OCI-LY7 (cell line): ENCODE measurements around the gene NMRAL1. TPM values are rescaled to one million over a fixed set of nuclear protein-coding genes. Genes with fewer than 3 reads are reported as not detected.

Source experiments
- BruUV-seq: library from RNA; stranded (reverse); fragments of 400-500 nt; replicated peaks from 2 replicates; lab custom pipeline; 2021; lab: Mats Ljungman, UMichigan
- CTCF ChIA-PET: fragments of 300-600 bp; sonication (Branson Sonifier 250); formaldehyde crosslinking; loops from one replicate; lab custom pipeline; 2022; ENCODE audit warnings: antibody characterized with exemption; ENCODE audit not compliant: unreplicated experiment; lab: Charles Lee
- POLR2A ChIA-PET: fragments of 300-600 bp; sonication (Branson Sonifier 250); formaldehyde crosslinking; loops from one replicate; lab custom pipeline; 2022; ENCODE audit warnings: antibody characterized with exemption; lab: Charles Lee
- DNase-seq: peaks from one replicate; pipeline ENCODE4 v3.0.0-alpha.2; 2015; ENCODE audit warnings: low spot score
- H2AFZ ChIP-seq: fragments of 200-600 bp; sonication (generic), shearing (Covaris generic); 2 replicates; pipeline ENCODE4 v1.6.1; 2014; ENCODE audit warnings: mild to moderate bottlenecking, antibody characterized with exemption, low read length, moderate library complexity
- H3K27ac ChIP-seq: fragments of 200-600 bp; sonication (generic); 2 replicates; pipeline ENCODE4 v1.5.1; 2014; ENCODE audit warnings: mixed run types, low read depth, mild to moderate bottlenecking, moderate library complexity, low read length, inconsistent platforms; ENCODE audit not compliant: poor library complexity, severe bottlenecking
- H3K36me3 ChIP-seq: fragments of 200-600 bp; sonication (generic); 2 replicates; pipeline ENCODE4 v1.6.1; 2014; ENCODE audit warnings: mild to moderate bottlenecking, antibody characterized with exemption, low read length, moderate library complexity, mixed read lengths; ENCODE audit not compliant: insufficient read depth
- H3K4me1 ChIP-seq: fragments of 200-600 bp; sonication (generic); 2 replicates; pipeline ENCODE4 v1.5.1; 2014; ENCODE audit warnings: mild to moderate bottlenecking, low read length; ENCODE audit not compliant: insufficient read depth, poor library complexity, severe bottlenecking
- H3K4me2 ChIP-seq: fragments of 200-600 bp; sonication (generic); 2 replicates; pipeline ENCODE4 v1.6.1; 2014; ENCODE audit warnings: mild to moderate bottlenecking, low read length
- H3K4me3 ChIP-seq: fragments of 200-600 bp; sonication (generic); 2 replicates; pipeline ENCODE4 v1.5.1; 2014; ENCODE audit warnings: mild to moderate bottlenecking, low read depth, low read length; ENCODE audit not compliant: poor library complexity, severe bottlenecking
- H3K79me2 ChIP-seq: fragments of 200-600 bp; sonication (generic); 2 replicates; pipeline ENCODE4 v1.6.1; 2016; ENCODE audit warnings: low read depth, mild to moderate bottlenecking, low read length, moderate library complexity, mixed read lengths; ENCODE audit not compliant: insufficient read depth
- H3K9me2 ChIP-seq: fragments of 200-600 bp; sonication (generic); 2 replicates; pipeline ENCODE4 v1.6.1; 2016; ENCODE audit warnings: mild to moderate bottlenecking, low read length, mixed read lengths; ENCODE audit not compliant: insufficient read depth
- H3K9me3 ChIP-seq: fragments of 200-600 bp; sonication (generic); 2 replicates; pipeline ENCODE4 v1.6.1; 2014; ENCODE audit warnings: mild to moderate bottlenecking, mixed run types, low read length, mixed read lengths
- H4K20me1 ChIP-seq: fragments of 200-600 bp; sonication (generic); 2 replicates; pipeline ENCODE4 v1.6.1; 2014; ENCODE audit warnings: mild to moderate bottlenecking, antibody characterized with exemption, low read length, moderate library complexity, mixed read lengths; ENCODE audit not compliant: insufficient read depth
- EZH2phosphoT487 ChIP-seq: fragments of 200-600 bp; sonication (generic); IDR thresholded peaks from 2 replicates; pipeline ENCODE4 v1.6.1; 2018; ENCODE audit warnings: low read depth, borderline replicate concordance, mild to moderate bottlenecking, mixed run types, antibody characterized with exemption, low read length, moderate library complexity, mixed read lengths
- intact Hi-C: fragments of 100-400 bp; cut with micrococcal nuclease; formaldehyde crosslinking; loops from one replicate; pipeline ENCODE4 v1.10.0; 2022; ENCODE audit not compliant: unreplicated experiment
- total RNA-seq, 2 experiments: library from RNA; depleted of rRNA in 1 of 2; stranded (reverse); fragments of >200 nt in 1 of 2; shearing (Covaris generic) in 1 of 2; gene quantifications; 2 replicates each; pipeline ENCODE4 v1.2.3, GENCODE V29; 2014 to 2022
- TF ChIP-seq, protein P1 (sequence below): fragments of 200-600 bp; sonication (generic); conservative IDR thresholded peaks from 2 replicates; pipeline ENCODE4 v1.5.1; 2014; ENCODE audit warnings: mild to moderate bottlenecking, antibody characterized with exemption, low read length, moderate library complexity, mixed read lengths

NMRAL1 gene
- total RNA-seq, 2 experiments from 2014 or later, result 92.8 to 139 TPM

DNA sequence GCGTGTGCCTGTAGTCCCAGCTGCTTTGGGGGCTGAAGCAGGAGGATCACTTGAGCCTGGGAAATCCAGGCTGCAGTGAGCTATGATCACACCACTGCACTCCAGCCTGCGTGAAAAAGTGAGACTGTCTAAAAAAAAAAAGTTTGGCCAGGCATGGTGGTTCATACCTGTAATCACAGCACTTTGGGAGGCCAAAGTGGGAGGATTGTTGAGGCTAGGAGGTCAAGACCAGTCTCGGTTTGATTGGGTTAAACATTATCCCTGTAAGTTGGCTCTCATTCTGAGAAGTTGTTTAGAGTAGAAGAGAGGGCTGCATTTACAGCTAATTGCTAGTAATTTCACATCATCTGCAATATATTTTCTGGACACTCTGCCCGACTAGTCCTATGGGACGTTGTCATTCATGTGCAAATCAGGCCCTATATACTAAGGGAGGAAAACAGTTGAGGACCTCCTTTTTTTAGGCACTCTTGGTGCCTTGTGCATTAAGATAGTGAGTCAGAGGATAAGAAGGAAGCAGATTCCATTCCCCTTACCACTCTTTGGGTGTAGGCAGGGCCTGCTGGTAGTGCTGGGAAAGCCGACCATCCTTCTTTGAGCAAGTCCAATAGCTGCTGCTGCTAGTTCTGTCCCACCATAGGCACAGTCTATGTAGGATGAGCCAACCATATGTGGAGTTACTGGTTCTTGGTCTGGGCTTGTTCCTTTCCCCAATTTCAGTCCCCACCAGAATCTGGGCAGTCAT, 20.5 kb upstream of the NMRAL1 start:
- Histone ChIP-seq H4K20me1 (no peaks in the 10 kb centered on the region), H3K79me2 (no peaks in the 10 kb centered on the region; the same call in 1 of the 2 replicates), H3K27ac (no peak overlapping the region), H3K36me3 (peaks cover 46% of the 10 kb centered on the region), H3K4me3 (no peak overlapping the region), H3K4me2 (no peak overlapping the region), H2AFZ (no peak overlapping the region), H3K4me1 (no peaks in the 10 kb centered on the region), H3K9me2 (no peaks in the 10 kb centered on the region), H3K9me3 (no peaks in the 10 kb centered on the region)
- POLR2A ChIA-PET, result interaction anchor here (0.6 kb wide), 1 partner anchor 135 kb away, joined by 5 read pairs; no protein-coding TSS in a partner anchor
- no TSS peak for BruUV-seq
- intact Hi-C loops, result no loop called here
- TF ChIP-seq, protein P1, sequence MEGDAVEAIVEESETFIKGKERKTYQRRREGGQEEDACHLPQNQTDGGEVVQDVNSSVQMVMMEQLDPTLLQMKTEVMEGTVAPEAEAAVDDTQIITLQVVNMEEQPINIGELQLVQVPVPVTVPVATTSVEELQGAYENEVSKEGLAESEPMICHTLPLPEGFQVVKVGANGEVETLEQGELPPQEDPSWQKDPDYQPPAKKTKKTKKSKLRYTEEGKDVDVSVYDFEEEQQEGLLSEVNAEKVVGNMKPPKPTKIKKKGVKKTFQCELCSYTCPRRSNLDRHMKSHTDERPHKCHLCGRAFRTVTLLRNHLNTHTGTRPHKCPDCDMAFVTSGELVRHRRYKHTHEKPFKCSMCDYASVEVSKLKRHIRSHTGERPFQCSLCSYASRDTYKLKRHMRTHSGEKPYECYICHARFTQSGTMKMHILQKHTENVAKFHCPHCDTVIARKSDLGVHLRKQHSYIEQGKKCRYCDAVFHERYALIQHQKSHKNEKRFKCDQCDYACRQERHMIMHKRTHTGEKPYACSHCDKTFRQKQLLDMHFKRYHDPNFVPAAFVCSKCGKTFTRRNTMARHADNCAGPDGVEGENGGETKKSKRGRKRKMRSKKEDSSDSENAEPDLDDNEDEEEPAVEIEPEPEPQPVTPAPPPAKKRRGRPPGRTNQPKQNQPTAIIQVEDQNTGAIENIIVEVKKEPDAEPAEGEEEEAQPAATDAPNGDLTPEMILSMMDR, result no peak
- no peak for TF ChIP-seq EZH2phosphoT487
- DNase-seq, result no peak
- CTCF ChIA-PET, result no interaction called here

- ChIA-PET POLR2A (interaction anchor here (0.6 kb wide), 1 partner anchor 501 kb away, joined by 6 read pairs; no protein-coding TSS in a partner anchor), CTCF (no interaction called here)
- Histone ChIP-seq H3K27ac (no peak overlapping the region), H3K4me3 (no peak overlapping the region), H4K20me1 (no peaks in the 10 kb centered on the region), H3K4me1 (no peaks in the 10 kb centered on the region), H3K9me3 (no peaks in the 10 kb centered on the region), H3K36me3 (peaks cover 42% of the 10 kb centered on the region), H3K79me2 (no peaks in the 10 kb centered on the region; the same call in 1 of the 2 replicates), H2AFZ (no peak overlapping the region), H3K4me2 (no peak overlapping the region), H3K9me2 (no peaks in the 10 kb centered on the region)
- BruUV-seq, result no TSS peak
- TF ChIP-seq, protein P1, result no peak
- TF ChIP-seq EZH2phosphoT487, result no peak
- intact Hi-C loops, result no loop called here
- DNase-seq, result no peak
These were observed 17.5 kb upstream of the NMRAL1 start for GRCh38 chr16:4491898-4492297.

- H3K4me1 ChIP-seq, result no peaks in the 10 kb centered on the region
- CTCF ChIA-PET, result no interaction called here
- DNase-seq, result no peak
- H3K79me2 ChIP-seq, result no peaks in the 10 kb centered on the region; the same call in 1 of the 2 replicates
- H3K27ac ChIP-seq, result no peak overlapping the region
- BruUV-seq, result no TSS peak
- H3K9me3 ChIP-seq, result no peaks in the 10 kb centered on the region
- no peak overlapping the region for H3K4me3 ChIP-seq
- no peak overlapping the region for H3K4me2 ChIP-seq
- intact Hi-C loops, result no loop called here
- peaks cover 54% of the 10 kb centered on the region for H3K36me3 ChIP-seq
- TF ChIP-seq, protein P1, result no peak
- TF ChIP-seq EZH2phosphoT487, result no peak
- no peaks in the 10 kb centered on the region for H4K20me1 ChIP-seq
- POLR2A ChIA-PET, result no interaction called here
- no peaks in the 10 kb centered on the region for H3K9me2 ChIP-seq
- H2AFZ ChIP-seq, result no peak overlapping the region
These were observed 14.6 kb upstream of the NMRAL1 start for GRCh38 chr16:4489030-4489429.
